Measurements from ENCODE around the gene TNKS1BP1. TPM values are rescaled to one million over a fixed set of nuclear protein-coding genes. Genes with fewer than 3 reads are reported as not detected.
A peak's percentile ranks its signal among the peaks of the same experiment; 100 is the strongest.

The TNKS1BP1 gene, protein sequence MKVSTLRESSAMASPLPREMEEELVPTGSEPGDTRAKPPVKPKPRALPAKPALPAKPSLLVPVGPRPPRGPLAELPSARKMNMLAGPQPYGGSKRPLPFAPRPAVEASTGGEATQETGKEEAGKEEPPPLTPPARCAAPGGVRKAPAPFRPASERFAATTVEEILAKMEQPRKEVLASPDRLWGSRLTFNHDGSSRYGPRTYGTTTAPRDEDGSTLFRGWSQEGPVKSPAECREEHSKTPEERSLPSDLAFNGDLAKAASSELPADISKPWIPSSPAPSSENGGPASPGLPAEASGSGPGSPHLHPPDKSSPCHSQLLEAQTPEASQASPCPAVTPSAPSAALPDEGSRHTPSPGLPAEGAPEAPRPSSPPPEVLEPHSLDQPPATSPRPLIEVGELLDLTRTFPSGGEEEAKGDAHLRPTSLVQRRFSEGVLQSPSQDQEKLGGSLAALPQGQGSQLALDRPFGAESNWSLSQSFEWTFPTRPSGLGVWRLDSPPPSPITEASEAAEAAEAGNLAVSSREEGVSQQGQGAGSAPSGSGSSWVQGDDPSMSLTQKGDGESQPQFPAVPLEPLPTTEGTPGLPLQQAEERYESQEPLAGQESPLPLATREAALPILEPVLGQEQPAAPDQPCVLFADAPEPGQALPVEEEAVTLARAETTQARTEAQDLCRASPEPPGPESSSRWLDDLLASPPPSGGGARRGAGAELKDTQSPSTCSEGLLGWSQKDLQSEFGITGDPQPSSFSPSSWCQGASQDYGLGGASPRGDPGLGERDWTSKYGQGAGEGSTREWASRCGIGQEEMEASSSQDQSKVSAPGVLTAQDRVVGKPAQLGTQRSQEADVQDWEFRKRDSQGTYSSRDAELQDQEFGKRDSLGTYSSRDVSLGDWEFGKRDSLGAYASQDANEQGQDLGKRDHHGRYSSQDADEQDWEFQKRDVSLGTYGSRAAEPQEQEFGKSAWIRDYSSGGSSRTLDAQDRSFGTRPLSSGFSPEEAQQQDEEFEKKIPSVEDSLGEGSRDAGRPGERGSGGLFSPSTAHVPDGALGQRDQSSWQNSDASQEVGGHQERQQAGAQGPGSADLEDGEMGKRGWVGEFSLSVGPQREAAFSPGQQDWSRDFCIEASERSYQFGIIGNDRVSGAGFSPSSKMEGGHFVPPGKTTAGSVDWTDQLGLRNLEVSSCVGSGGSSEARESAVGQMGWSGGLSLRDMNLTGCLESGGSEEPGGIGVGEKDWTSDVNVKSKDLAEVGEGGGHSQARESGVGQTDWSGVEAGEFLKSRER (N-terminal part only)
- total RNA-seq = 100 to 1,000 TPM in 3 of 4 donors, 10 to 100 TPM in 1; 74.3 to 122 (median 119) TPM

DNA sequence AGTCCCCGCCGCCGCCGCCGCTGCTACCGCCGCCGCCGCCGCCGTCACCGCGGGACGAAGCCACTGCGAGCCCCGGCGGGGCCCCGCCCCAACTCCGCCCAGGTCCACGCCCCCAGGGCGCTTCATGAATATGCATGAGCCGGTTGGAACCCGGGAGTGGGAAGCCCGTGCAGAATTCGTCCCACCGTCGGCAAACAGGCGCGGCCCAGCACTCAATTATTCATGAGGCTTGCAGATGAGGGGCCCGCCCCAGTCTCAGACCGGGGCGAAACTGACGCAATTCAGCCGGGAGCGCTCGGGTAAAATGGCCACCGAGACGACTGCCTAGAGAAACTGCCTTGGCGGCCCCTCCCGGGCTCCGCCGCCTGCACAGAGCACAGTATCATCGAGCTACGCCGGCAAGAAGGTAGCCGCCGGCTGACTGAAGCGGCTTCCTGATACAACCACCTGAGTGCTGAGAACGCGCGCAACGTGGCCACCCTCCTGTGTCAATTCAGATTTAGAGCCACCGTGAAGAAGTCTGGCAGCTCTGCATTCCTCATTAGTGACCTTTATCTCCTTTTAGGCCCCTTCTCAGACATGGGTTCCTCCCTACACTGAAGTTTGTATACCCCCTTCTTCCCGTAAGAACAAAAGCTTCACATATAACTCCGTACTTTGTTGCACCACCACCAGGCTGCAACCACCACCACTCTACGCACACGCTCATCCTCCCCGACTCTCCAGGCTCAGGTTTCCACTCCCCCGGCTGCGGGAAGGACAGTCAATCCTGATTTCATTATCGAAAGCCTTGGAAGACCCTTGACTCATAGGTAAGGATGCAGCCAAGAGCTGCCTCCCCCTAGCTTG, at the start of gene TNKS1BP1:
Gene TNKS1BP1, minus strand, starts transcription at position 67 of the 849 bp plus-strand sequence. CDS start 3,067 bp downstream, outside the sequence.
- TF ChIP-seq EP300 (IDR thresholded peaks at IDR 0.05; ENCODE audit: low read depth) (no peak), POLR2AphosphoS5 (IDR thresholded peaks at IDR 0.05) (peak; percentile 75 to 84 (median 76)), CTCF (IDR thresholded peaks at IDR 0.05) (peak in 2 of 5 experiments; percentile 34 to 35), POLR2A (IDR thresholded peaks at IDR 0.05) (peak; percentile 90)
- H3K4me1 ChIP-seq = peaks cover 20 to 56% (median 49%) of the 10 kb centered on the region in 4 donors

DNA sequence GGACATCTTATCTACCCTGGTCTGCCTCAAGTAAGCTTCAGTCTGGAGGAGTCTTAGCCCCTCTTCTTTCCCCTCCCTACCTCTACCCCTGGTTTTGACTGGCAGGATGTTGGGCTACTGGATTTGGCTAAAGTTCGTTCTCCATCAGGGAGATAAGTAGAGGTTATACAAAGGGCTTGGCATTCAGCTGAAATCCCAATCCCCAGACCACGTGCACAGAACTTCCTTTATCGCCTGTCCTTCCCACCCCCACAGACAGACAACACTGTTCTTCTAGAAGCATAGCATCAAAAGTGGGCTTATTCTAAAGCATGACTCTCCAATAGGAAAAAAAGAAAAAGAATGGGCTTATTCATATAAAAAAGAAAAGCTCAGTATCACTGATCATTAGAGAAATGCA, 48.4 kb upstream of the TNKS1BP1 start:
- no peak for DNase-seq
- no peaks in the 10 kb centered on the region for H3K36me3 ChIP-seq
- no peaks in the 10 kb centered on the region for H3K4me1 ChIP-seq
- no peaks in the 10 kb centered on the region for H3K9me3 ChIP-seq
- TF ChIP-seq EP300 (IDR thresholded peaks at IDR 0.05; ENCODE audit: low read depth) (no peak), CTCF (IDR thresholded peaks at IDR 0.05) (no peak), POLR2AphosphoS5 (IDR thresholded peaks at IDR 0.05) (no peak), POLR2A (IDR thresholded peaks at IDR 0.05) (no peak)
- in situ Hi-C loops (cut with MboI; ENCODE audit: low pct_ligation_motif_present in 1 of 4, low pct_unique_long_range_greater_than_20kb in 1 of 4, low sequenced_read_pairs in 3 of 4) = no loop called here
- WGBS, 2 donors (ENCODE audit: low coverage in 1 of 2) = 48 to 80% methylated on average over 1 to 3 of the region's 3 CpGs
- no peak overlapping the region for H3K4me3 ChIP-seq
- H3K27ac ChIP-seq = no peak overlapping the region
- H3K27me3 ChIP-seq = no peaks in the 10 kb centered on the region
- intact Hi-C loops (cut with DNase I; ENCODE audit: low total_unique reads) = no loop called here

More for the DNA sequence above, at the start of gene TNKS1BP1:
- Histone ChIP-seq H3K27ac (peak within 1 kb of the TSS; percentile 92 to 98 (median 96)), H3K27me3 (no peaks in the 10 kb centered on the region), H3K36me3 (peaks cover 0 to 14% (median 6%) of the 10 kb centered on the region in 4 donors), H3K9me3 (no peaks in the 10 kb centered on the region), H3K4me3 (peak within 1 kb of the TSS; percentile 81 to 97 (median 86))
- in situ Hi-C loops (cut with MboI; ENCODE audit: low pct_ligation_motif_present in 1 of 4, low pct_unique_long_range_greater_than_20kb in 1 of 4, low sequenced_read_pairs in 3 of 4) = loop anchor here in 3 of 4 donors (25.0 kb wide), 2 partner anchors 162 to 312 kb away; partner anchors contain the start of gene YPEL4 (in 2 of the 3)
- intact Hi-C loops (cut with DNase I; ENCODE audit: low total_unique reads) = loop anchor here (10.0 kb wide), 1 partner anchor 340 kb away; the partner anchor contains the start of gene ZDHHC5
- DNase-seq = peak; percentile 99
- WGBS, 2 donors (ENCODE audit: low coverage in 1 of 2) = 0 to 1% methylated on average over 6 to 40 of the region's 61 CpGs

DNA sequence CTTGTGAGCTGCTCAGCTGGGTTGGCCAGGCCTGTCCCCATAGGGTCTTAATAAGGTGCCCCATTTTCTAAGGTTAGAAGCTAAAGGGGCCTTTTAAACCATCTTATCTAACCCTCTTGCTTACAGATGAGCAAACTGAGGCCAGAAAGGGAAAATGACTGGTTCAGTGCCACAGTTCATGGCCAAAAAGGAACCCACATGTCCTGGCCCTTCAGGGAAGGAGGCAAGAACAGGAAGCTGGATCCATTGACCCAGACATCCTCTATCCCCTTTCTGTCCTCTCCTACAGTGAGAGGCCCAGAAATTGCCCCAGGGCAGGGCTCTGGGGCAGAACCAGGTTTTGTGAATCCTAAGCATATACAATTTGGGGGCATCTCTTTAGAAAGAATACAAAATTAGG, 46.2 kb upstream of the TNKS1BP1 start:
- in situ Hi-C loops (cut with MboI; ENCODE audit: low pct_ligation_motif_present in 1 of 4, low pct_unique_long_range_greater_than_20kb in 1 of 4, low sequenced_read_pairs in 3 of 4) = no loop called here
- intact Hi-C loops (cut with DNase I; ENCODE audit: low total_unique reads) = no loop called here
- no peaks in the 10 kb centered on the region for H3K4me1 ChIP-seq
- no peaks in the 10 kb centered on the region for H3K27me3 ChIP-seq
- H3K9me3 ChIP-seq = no peaks in the 10 kb centered on the region
- no peak overlapping the region for H3K4me3 ChIP-seq
- no peaks in the 10 kb centered on the region for H3K36me3 ChIP-seq
- no peak for DNase-seq
- H3K27ac ChIP-seq = no peak overlapping the region
- no peak for TF ChIP-seq CTCF (IDR thresholded peaks at IDR 0.05)
- no peak for TF ChIP-seq POLR2A (IDR thresholded peaks at IDR 0.05)
- TF ChIP-seq POLR2AphosphoS5 (IDR thresholded peaks at IDR 0.05) = no peak
- TF ChIP-seq EP300 (IDR thresholded peaks at IDR 0.05; ENCODE audit: low read depth) = no peak

Measured in transverse colon (tissue), 4 donors.